HEK293T (cell line): ENCODE data around the gene PDSS2.

Source experiments
- CTCF ChIA-PET: fragments of 350-600 bp; formaldehyde crosslinking; extraction: SDS; loops from one replicate; lab custom pipeline; 2021; ENCODE audit warnings: antibody characterized with exemption, inconsistent platforms; lab: Yijun Ruan, JAX
- POLR2A ChIA-PET: fragments of 350-600 bp; formaldehyde crosslinking; extraction: SDS; loops from one replicate; lab custom pipeline; 2020; ENCODE audit warnings: antibody characterized with exemption, inconsistent platforms; lab: Yijun Ruan, JAX
- DNase-seq: peaks from one replicate; pipeline ENCODE4 v3.0.0; 2012; ENCODE audit warnings: mixed read lengths; ENCODE audit errors: extremely low spot score
- ARNT ChIP-seq: fragments of 450-650 bp; IDR thresholded peaks from 2 replicates; pipeline ENCODE4 v1.6.1; 2017; ENCODE audit warnings: mild to moderate bottlenecking
- BHLHE40 ChIP-seq: fragments of 450-650 bp; IDR thresholded peaks from 2 replicates; pipeline ENCODE4 v1.6.1; 2016; ENCODE audit warnings: mild to moderate bottlenecking, moderate library complexity, borderline replicate concordance
- CTBP1 ChIP-seq: fragments of 450-650 bp; IDR thresholded peaks from 2 replicates; pipeline ENCODE4 v1.6.1; 2016; ENCODE audit warnings: borderline replicate concordance
- ELF4 ChIP-seq: fragments of 450-650 bp; IDR thresholded peaks from 2 replicates; pipeline ENCODE4 v1.6.1; 2017; ENCODE audit warnings: antibody characterized with exemption
- FOXA1 ChIP-seq: fragments of 450-650 bp; IDR thresholded peaks from 2 replicates; pipeline ENCODE4 v1.6.1; 2016; ENCODE audit warnings: mild to moderate bottlenecking
- FOXK2 ChIP-seq: fragments of 450-650 bp; IDR thresholded peaks from 2 replicates; pipeline ENCODE4 v1.6.1; 2016; ENCODE audit warnings: mild to moderate bottlenecking
- FOXM1 ChIP-seq: fragments of 450-650 bp; IDR thresholded peaks from 2 replicates; pipeline ENCODE4 v1.6.1; 2017; ENCODE audit warnings: mild to moderate bottlenecking, borderline replicate concordance
- HDGF ChIP-seq: fragments of 450-650 bp; IDR thresholded peaks from 2 replicates; pipeline ENCODE4 v1.6.1; 2017; ENCODE audit warnings: antibody characterized with exemption, borderline replicate concordance
- L3MBTL2 ChIP-seq: fragments of 450-650 bp; conservative IDR thresholded peaks from 2 replicates; pipeline ENCODE4 v1.6.1; 2016; ENCODE audit warnings: mild to moderate bottlenecking
- LEF1 ChIP-seq: fragments of 450-650 bp; IDR thresholded peaks from 2 replicates; pipeline ENCODE4 v1.6.1; 2017; ENCODE audit warnings: mild to moderate bottlenecking, borderline replicate concordance
- NFRKB ChIP-seq: fragments of 450-650 bp; IDR thresholded peaks from 2 replicates; pipeline ENCODE4 v1.6.1; 2016; ENCODE audit warnings: mild to moderate bottlenecking, moderate library complexity
- PKNOX1 ChIP-seq: fragments of 450-650 bp; IDR thresholded peaks from 2 replicates; pipeline ENCODE4 v1.6.1; 2016
- SP1 ChIP-seq: fragments of 450-650 bp; IDR thresholded peaks from 2 replicates; pipeline ENCODE4 v1.6.1; 2017
- SUZ12 ChIP-seq: fragments of 450-650 bp; IDR thresholded peaks from 2 replicates; pipeline ENCODE4 v1.6.1; 2016; ENCODE audit warnings: mild to moderate bottlenecking
- TARDBP ChIP-seq: fragments of 450-650 bp; IDR thresholded peaks from 2 replicates; pipeline ENCODE4 v1.6.1; 2016
- ZNF384 ChIP-seq: fragments of 450-650 bp; IDR thresholded peaks from 2 replicates; pipeline ENCODE4 v1.6.1; 2016

Gene PDSS2

GRCh38 chr6:107230448-107230847, 228.9 kb downstream of the PDSS2 start:
- CTCF ChIA-PET = no interaction called here
- DNase-seq = no peak
- no peak for TF ChIP-seq ZNF384
- TF ChIP-seq CTBP1 = no peak
- TF ChIP-seq SP1 = no peak
- TF ChIP-seq FOXA1 = no peak
- TF ChIP-seq BHLHE40 = no peak
- TF ChIP-seq ARNT = no peak
- no peak for TF ChIP-seq SUZ12
- no peak for TF ChIP-seq TARDBP
- no peak for TF ChIP-seq LEF1
- TF ChIP-seq ELF4 = no peak
- TF ChIP-seq PKNOX1 = no peak
- TF ChIP-seq L3MBTL2 = no peak
- TF ChIP-seq FOXM1 = no peak
- TF ChIP-seq HDGF = no peak
- no peak for TF ChIP-seq NFRKB
- TF ChIP-seq FOXK2 = no peak
- POLR2A ChIA-PET = no interaction called here

GRCh38 chr6:107230024-107230423, 229.3 kb downstream of the PDSS2 start:
- no peak for DNase-seq
- no peak for TF ChIP-seq SP1
- TF ChIP-seq PKNOX1 = no peak
- ChIA-PET CTCF (no interaction called here), POLR2A (no interaction called here)

GRCh38 chr6:107228754-107229153, 230.6 kb downstream of the PDSS2 start:
- TF ChIP-seq TARDBP = no peak
- peak; percentile 86 for TF ChIP-seq PKNOX1
- no peak for TF ChIP-seq FOXA1
- POLR2A ChIA-PET = interaction anchor here (0.6 kb wide), 1 partner anchor 10 kb away, joined by 3 read pairs; no protein-coding TSS in a partner anchor
- DNase-seq = no peak
- CTCF ChIA-PET = no interaction called here

- ChIA-PET POLR2A (no interaction called here), CTCF (no interaction called here)
- TF ChIP-seq FOXA1 (no peak), FOXK2 (no peak), CTBP1 (no peak), TARDBP (no peak), L3MBTL2 (no peak), SUZ12 (no peak), FOXM1 (no peak), SP1 (no peak), NFRKB (no peak), ZNF384 (no peak), PKNOX1 (no peak), ELF4 (no peak), BHLHE40 (no peak), HDGF (no peak), ARNT (no peak), LEF1 (no peak)
- DNase-seq = no peak
These were observed 237.8 kb downstream of the PDSS2 start for GRCh38 chr6:107221519-107221918.

GRCh38 chr6:107219851-107220250, 239.5 kb downstream of the PDSS2 start:
- CTCF ChIA-PET = no interaction called here
- DNase-seq = no peak
- POLR2A ChIA-PET = no interaction called here
- TF ChIP-seq ARNT = no peak
- TF ChIP-seq FOXA1 = no peak
- TF ChIP-seq SUZ12 = no peak
- TF ChIP-seq CTBP1 = no peak
- TF ChIP-seq L3MBTL2 = no peak
- TF ChIP-seq LEF1 = no peak
- TF ChIP-seq SP1 = no peak
- no peak for TF ChIP-seq FOXM1
- TF ChIP-seq FOXK2 = no peak
- TF ChIP-seq TARDBP = no peak
- TF ChIP-seq ELF4 = no peak
- TF ChIP-seq ZNF384 = no peak
- TF ChIP-seq PKNOX1 = no peak
- TF ChIP-seq BHLHE40 = no peak
- TF ChIP-seq HDGF = no peak
- no peak for TF ChIP-seq NFRKB

GRCh38 chr6:107218142-107218541, 241.2 kb downstream of the PDSS2 start:
- CTCF ChIA-PET = no interaction called here
- no peak for DNase-seq
- no peak for TF ChIP-seq NFRKB
- no peak for TF ChIP-seq FOXA1
- TF ChIP-seq ELF4 = no peak
- TF ChIP-seq ZNF384 = no peak
- TF ChIP-seq LEF1 = no peak
- no peak for TF ChIP-seq CTBP1
- TF ChIP-seq SP1 = no peak
- no peak for TF ChIP-seq ARNT
- TF ChIP-seq L3MBTL2 = no peak
- TF ChIP-seq SUZ12 = no peak
- TF ChIP-seq PKNOX1 = no peak
- TF ChIP-seq BHLHE40 = no peak
- no peak for TF ChIP-seq FOXM1
- no peak for TF ChIP-seq HDGF
- no peak for TF ChIP-seq FOXK2
- POLR2A ChIA-PET = no interaction called here
